HG02642 (cell line): ENCODE measurements around the gene SGMS2.
A peak's percentile ranks its signal among the peaks of the same experiment; 100 is the strongest.
"Not testable (repeated sequence)": the region's sequence is repeated elsewhere in the genome, so short reads cannot be mapped to it uniquely, and the experiment has no call there.

Experiments
- ATAC-seq: cut with Tn5 transposase; IDR thresholded peaks from one replicate; pipeline ENCODE4 v1.9.1; 2021; ENCODE audit warnings: mild to moderate bottlenecking; ENCODE audit not compliant: unreplicated experiment, poor library complexity

The SGMS2 gene

DNA sequence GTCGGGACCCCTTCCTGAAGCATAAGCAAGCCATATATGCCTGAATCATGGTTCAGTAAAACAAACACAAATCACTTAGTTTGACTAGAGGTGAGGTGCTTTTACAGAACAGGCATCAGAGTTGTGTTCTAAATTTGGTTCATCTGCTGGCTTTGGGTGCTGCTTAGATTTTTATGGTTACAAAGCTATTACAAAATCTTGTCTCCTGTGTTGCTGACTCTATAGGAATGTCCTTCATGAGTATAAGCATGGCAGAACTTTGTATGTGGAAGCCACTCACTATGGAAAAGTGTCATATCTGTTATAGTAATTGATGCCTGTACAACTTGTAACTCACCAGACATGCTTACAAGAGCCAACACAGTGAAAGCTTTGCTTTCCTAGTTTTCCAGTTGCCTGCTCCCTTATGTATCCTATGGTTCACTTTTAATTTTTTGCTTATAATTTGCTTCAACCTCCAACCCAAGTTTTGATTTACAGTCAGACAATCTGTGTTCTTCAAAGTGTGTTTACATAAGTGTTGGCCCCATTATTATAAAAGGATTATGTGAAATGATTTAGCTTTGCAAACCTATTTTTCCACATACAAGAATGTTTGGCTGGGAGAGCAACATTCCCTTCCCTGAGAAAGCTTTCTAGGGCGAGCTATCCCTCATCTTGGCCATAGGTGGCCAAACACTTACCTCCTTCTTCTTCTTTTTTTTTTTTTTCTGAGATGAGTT lies 76.6 kb downstream of the SGMS2 start:
- ATAC-seq: no peak

GRCh38 chr4:107902715-107903114 lies 78.0 kb downstream of the SGMS2 start:
- peak; percentile 77 for ATAC-seq

- not testable (repeated sequence) for ATAC-seq
Observed at GRCh38 chr4:107905082-107905481, 80.3 kb downstream of the SGMS2 start.

DNA sequence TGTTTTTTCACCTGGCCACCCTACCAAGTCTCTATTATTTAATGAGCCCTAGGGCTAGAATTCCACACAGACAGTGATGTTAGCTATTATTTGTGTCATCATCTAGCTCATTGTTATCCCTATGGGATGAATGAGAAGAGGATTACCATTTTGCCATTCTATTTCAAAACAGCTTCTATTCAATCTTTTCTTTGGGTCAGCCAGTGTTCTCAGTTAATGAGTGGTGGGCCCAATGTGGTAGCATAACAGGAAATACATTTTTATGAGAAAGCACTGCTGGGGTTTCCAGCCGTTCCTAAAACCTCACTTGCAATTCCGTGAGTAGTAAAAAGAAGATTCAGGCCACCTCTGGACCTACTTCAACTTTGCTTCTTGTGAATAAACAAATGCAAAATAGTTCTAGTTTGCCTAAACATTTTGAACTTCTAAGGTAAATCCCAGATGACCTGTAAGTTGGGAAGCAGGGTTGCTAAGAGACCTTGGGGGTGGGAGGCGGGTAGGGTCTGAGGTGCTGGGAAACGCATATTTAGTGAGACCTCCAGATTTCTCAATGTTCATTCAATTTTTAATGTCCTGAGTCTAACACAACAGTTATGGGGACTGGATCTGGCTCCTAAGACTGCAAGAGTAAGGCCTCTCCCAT lies 81.8 kb downstream of the SGMS2 start:
- no peak for ATAC-seq

GRCh38 chr4:107908377-107908776 lies 83.6 kb downstream of the SGMS2 start:
- no peak for ATAC-seq

GRCh38 chr4:107913283-107913899 lies 88.7 kb downstream of the SGMS2 start:
- ATAC-seq: peak; percentile 94

GRCh38 chr4:107915220-107915619 lies 90.5 kb downstream of the SGMS2 start:
- no peak for ATAC-seq

DNA sequence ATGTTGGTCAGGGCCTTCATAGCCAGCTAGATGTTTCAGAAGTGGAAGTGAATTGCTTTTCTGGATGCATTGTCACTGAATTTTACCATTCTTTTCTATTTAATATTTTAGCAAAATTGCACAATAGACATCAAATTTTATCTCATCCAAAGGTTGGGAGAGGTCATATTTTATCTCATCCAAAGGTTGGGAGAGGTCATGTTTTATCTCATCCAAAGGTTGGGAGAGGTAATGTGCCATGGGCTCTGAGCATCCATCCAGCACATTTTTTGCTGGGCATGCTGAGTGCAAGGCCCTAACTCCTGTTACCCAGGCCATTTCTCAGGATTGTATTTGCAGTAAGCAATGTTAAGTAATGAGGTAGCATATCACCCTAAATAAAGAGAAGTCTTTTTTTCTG lies 91.9 kb downstream of the SGMS2 start:
- no peak for ATAC-seq

- ATAC-seq: no peak
Observed at GRCh38 chr4:107917500-107917899, 92.8 kb downstream of the SGMS2 start.

DNA sequence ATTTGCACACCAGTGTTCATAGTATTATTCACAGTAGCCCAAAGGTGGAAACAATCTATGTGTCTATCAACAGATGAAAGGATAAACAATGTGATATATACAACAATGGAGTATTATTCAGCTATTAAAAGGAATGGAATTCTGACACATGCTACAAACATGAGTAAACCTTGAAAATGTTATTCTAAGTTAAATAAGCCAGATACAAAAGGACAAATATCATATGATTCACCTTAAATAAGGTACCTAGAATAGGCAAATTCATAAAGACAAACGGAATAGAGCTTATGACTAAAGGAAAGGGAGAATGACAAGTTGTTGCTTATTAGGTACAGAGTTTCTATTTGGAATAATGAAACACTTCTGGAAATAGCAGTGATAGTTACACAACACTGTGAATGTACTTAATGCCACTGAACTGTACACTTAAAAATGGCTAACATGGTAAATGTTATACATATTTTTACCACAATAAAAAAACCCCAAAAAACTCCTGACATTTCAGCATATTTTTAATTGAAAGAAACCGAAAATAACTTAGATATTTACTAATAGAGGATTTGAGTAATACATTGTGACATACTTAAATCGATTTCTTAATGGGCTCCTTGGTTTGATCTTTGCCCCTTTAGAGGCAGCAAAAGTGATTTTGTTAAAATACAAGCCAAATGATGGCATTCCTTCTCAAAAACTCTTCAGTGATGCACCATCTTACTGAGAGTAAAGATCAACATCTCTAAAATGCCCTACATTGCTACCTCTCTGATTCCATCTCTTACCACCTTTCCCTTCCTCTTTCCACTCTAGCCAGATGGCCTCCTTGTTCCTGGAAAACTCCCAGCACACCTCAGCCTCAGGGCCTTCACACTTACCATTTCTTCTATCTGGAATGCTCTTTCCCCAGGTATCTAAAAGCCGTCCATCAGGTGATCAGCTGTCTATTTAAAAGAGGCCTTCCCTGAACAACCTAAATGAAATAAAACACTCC lies 98.0 kb downstream of the SGMS2 start:
- ATAC-seq: no peak

DNA sequence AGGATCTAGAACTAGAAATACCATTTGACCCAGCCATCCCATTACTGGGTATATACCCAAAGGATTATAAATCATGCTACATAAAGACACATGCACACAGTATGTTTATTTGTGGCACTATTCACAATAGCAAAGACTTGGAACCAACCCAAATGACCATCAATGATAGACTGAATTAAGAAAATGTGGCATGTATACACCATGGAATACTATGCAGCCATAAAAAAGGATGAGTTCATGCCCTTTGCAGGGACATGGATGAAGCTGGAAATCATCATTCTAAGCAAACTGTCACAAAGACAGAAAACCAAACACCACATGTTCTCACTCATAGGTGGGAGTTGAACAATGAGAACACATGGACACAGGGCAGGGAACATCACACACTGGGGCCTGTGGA lies 101.0 kb downstream of the SGMS2 start:
- ATAC-seq: not testable (repeated sequence)

DNA sequence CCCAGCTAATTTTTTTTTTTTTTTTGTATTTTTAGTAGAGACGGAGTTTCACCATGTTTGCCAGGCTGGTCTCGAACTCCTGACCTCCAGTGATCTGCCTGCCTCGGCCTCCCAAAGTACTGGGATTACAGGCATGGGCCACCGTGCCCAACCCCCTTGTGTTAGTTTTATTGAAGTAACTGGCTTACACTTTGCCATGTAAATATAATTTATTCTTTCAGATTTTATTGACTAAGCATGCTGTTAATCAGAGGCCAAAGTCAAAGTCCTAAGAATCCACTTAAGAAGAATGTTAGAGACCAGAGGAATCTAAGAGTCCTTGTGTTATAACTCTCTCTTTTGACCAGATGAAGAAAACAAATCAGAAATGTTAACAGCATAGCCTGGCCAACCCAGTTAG lies 102.1 kb downstream of the SGMS2 start:
- ATAC-seq: not testable (repeated sequence)

- peak; percentile 96 for ATAC-seq
Observed at GRCh38 chr4:107930821-107931774, 106.4 kb downstream of the SGMS2 start, which contains the start of gene CYP2U1. CYP2U1 (plus strand) TSS chr4:107931549; CDS start chr4:107931644, 95 bp downstream.

DNA sequence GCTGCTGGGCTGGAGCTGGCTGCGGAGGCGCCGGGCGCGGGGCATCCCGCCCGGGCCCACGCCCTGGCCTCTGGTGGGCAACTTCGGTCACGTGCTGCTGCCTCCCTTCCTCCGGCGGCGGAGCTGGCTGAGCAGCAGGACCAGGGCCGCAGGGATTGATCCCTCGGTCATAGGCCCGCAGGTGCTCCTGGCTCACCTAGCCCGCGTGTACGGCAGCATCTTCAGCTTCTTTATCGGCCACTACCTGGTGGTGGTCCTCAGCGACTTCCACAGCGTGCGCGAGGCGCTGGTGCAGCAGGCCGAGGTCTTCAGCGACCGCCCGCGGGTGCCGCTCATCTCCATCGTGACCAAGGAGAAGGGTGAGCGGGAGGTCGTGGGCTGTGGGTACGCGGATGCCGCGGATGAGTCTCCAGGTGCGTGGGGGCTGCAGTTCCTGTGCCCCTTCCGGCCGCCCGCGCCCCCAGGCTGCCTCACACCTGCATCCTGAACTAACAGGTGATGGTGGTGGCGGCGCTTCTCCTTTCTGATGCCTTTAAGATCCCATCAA lies 107.1 kb downstream of the SGMS2 start:
- no peak for ATAC-seq

DNA sequence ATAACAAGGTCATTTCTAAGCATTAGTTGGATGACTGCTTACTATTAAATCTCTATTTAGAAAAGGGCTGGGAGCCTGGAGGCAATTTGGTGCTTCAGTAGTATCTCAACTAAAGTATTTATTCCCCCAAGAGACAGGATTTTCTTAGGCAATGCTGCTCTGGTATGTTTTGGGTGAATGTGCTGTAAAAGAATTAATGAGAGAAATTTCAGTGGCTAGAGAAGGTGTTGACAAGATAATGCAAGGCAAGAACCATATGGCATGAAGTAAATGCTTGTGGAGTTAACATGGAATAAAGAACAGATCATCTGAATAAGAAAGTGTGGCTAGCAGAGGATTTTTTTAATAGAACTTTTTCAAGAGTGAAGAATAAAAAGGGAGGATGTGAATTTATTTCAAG lies 110.5 kb downstream of the SGMS2 start:
- ATAC-seq: no peak

DNA sequence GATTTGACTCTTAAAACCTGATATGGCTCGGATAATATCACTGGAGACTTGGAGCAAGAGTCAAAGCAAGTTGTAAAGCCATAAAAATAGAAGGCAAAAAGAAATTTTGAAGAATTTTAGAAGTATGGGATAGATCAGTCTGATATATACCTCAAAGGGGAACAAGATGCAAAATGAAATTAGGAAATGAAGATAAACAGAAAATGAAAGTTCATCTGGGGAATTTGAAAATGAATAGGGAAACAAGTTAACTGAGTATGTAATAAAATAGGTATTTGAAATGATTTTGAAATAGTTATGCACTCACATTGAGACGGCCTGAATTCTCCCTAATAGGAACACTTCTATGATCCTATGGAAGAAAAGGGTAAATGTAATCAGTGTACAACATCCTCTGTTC lies 112.3 kb downstream of the SGMS2 start:
- peak; percentile 51 for ATAC-seq

- ATAC-seq: no peak
Observed at GRCh38 chr4:107939307-107939706, 114.6 kb downstream of the SGMS2 start.

GRCh38 chr4:107945809-107946208 lies 121.1 kb downstream of the SGMS2 start:
- no peak for ATAC-seq
